Karpas-422 (cell line): ENCODE data around the gene KIF19. TPM values are rescaled to one million over a fixed set of nuclear protein-coding genes. Genes with fewer than 3 reads are reported as not detected.

Experiments
- total RNA-seq: library from RNA; depleted of rRNA; stranded (reverse); fragments of >200 nt; shearing (Covaris generic); gene quantifications from 2 replicates; pipeline ENCODE4 v1.2.3, GENCODE V29; 2014; ENCODE audit warnings: low replicate concordance; rRNA removed

KIF19 gene
- total RNA-seq, 1 experiment from 2014 or later = not detected

Other genes with a start within 250 kb of the KIF19 start
- gene RPL38, start 122.5 kb upstream of the KIF19 start, total RNA-seq = 3,682 and 4,052 TPM in 2 replicates
- gene TTYH2, start 112.7 kb upstream of the KIF19 start, total RNA-seq = 1.1 TPM in 1 of 2 replicates, not detected in the other
- not detected in 2 replicates for gene DNAI2, start 52.0 kb upstream of the KIF19 start, total RNA-seq
- not detected in 2 replicates for gene BTBD17, start 35.6 kb downstream of the KIF19 start, total RNA-seq
- not detected in 2 replicates for gene GPR142, start 41.3 kb downstream of the KIF19 start, total RNA-seq
- not detected in 2 replicates for gene GPRC5C, start 105.9 kb downstream of the KIF19 start, total RNA-seq
- gene CD300A, start 140.4 kb downstream of the KIF19 start, total RNA-seq = not detected in 2 replicates
- not detected in 2 replicates for gene CD300LB, start 205.2 kb downstream of the KIF19 start, total RNA-seq
- not detected in 2 replicates for gene CD300C, start 219.9 kb downstream of the KIF19 start, total RNA-seq
- not detected in 2 replicates for gene CD300H, start 241.3 kb downstream of the KIF19 start, total RNA-seq